OCI-LY1 (cell line): Measurements from ENCODE around the gene RAF1.

Experiments
- H2AFZ ChIP-seq: fragments of 200-600 bp; sonication (generic), shearing (Covaris generic); 2 replicates; pipeline ENCODE4 v1.6.0; 2014; ENCODE audit warnings: antibody characterized with exemption, mild to moderate bottlenecking, low read length
- H3F3A ChIP-seq: fragments of 200-600 bp; sonication (generic), shearing (Covaris generic); 2 replicates; pipeline ENCODE4 v1.6.0; 2014; ENCODE audit warnings: mild to moderate bottlenecking, antibody characterized with exemption, low read length, moderate library complexity; ENCODE audit not compliant: insufficient read depth
- H3K27ac ChIP-seq: fragments of 200-600 bp; sonication (generic); 2 replicates; pipeline ENCODE4 v1.5.1; 2014; ENCODE audit warnings: low read length, mixed run types, mild to moderate bottlenecking, low read depth; ENCODE audit not compliant: poor library complexity, severe bottlenecking
- H3K27me3 ChIP-seq: fragments of 200-600 bp; sonication (generic); 2 replicates; pipeline ENCODE4 v1.6.0; 2014; ENCODE audit warnings: antibody characterized with exemption, mild to moderate bottlenecking, low read length, moderate library complexity; ENCODE audit not compliant: insufficient read depth
- H3K36me3 ChIP-seq: fragments of 200-600 bp; sonication (generic); 2 replicates; pipeline ENCODE4 v1.6.1; 2014; ENCODE audit warnings: mild to moderate bottlenecking, antibody characterized with exemption, low read length, moderate library complexity, mixed read lengths; ENCODE audit not compliant: insufficient read depth
- H3K4me1 ChIP-seq: fragments of 200-600 bp; sonication (generic); 2 replicates; pipeline ENCODE4 v1.5.1; 2014; ENCODE audit warnings: mild to moderate bottlenecking, low read length, moderate library complexity; ENCODE audit not compliant: insufficient read depth, severe bottlenecking
- H3K4me2 ChIP-seq: fragments of 200-600 bp; sonication (generic), shearing (Covaris generic); 2 replicates; pipeline ENCODE4 v1.6.1; 2014; ENCODE audit warnings: low read length
- H3K4me3 ChIP-seq: fragments of 200-600 bp; sonication (generic); 2 replicates; pipeline ENCODE4 v1.5.1; 2014; ENCODE audit warnings: low read length, low read depth, mild to moderate bottlenecking, mixed read lengths; ENCODE audit not compliant: poor library complexity, severe bottlenecking
- H3K79me2 ChIP-seq: fragments of 200-600 bp; shearing (Covaris generic); 2 replicates; pipeline ENCODE4 v1.6.1; 2016; ENCODE audit warnings: mixed run types, low read length, mixed read lengths; ENCODE audit not compliant: insufficient read depth
- H3K9ac ChIP-seq: fragments of 200-600 bp; sonication (generic), shearing (Covaris generic); 2 replicates; pipeline ENCODE4 v1.6.1; 2014; ENCODE audit warnings: mild to moderate bottlenecking, low read length, mixed read lengths
- H3K9me2 ChIP-seq: fragments of 200-600 bp; sonication (generic), shearing (Covaris generic); 2 replicates; pipeline ENCODE4 v1.6.1; 2014; ENCODE audit warnings: low read depth, mild to moderate bottlenecking, low read length, mixed read lengths
- H3K9me3 ChIP-seq: fragments of 200-600 bp; shearing (Covaris generic); 2 replicates; pipeline ENCODE4 v1.6.1; 2014; ENCODE audit warnings: low read length, mixed read lengths
- H4K20me1 ChIP-seq: fragments of 200-600 bp; sonication (generic), shearing (Covaris generic); 2 replicates; pipeline ENCODE4 v1.6.0; 2016; ENCODE audit warnings: mild to moderate bottlenecking, low read length; ENCODE audit not compliant: insufficient read depth
- EZH2 ChIP-seq: fragments of 200-600 bp; sonication (generic), shearing (Covaris generic); IDR thresholded peaks from 2 replicates; pipeline ENCODE4 v1.8.0; 2017; ENCODE audit warnings: borderline replicate concordance, mixed run types, mild to moderate bottlenecking, antibody characterized with exemption, low read length, moderate library complexity, mixed read lengths
- TF ChIP-seq, protein P1 (sequence below): fragments of 200-600 bp; sonication (generic), shearing (Covaris generic); IDR thresholded peaks from 2 replicates; pipeline ENCODE4 v1.5.1; 2017; ENCODE audit warnings: mild to moderate bottlenecking, antibody characterized with exemption, low read length, moderate library complexity, mixed read lengths

Gene RAF1

DNA sequence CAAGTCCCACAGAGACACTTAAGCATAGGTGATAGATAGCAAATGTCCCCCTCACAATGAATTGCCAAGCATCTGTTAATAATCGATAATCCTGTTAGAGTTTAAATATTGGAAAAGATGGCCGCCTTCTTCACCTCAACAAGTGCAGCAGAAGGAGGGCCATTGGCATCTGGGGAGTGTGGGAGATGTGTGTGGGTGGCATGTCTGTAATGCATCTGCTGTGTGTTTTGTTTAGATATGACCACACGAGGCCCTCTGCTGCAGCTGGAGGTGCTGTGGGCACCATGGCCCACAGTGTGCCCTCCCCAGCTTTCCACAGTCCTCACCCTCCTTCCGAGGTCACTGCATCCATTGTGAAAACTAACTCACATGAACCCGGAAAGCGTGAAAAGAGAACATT lies 94.1 kb downstream of the RAF1 start:
- H3K9me3 ChIP-seq, result peaks cover 3% of the 10 kb centered on the region; the same call in 1 of the 2 replicates
- H3K4me3 ChIP-seq, result no peak overlapping the region
- H3K4me1 ChIP-seq, result peaks cover 6% of the 10 kb centered on the region
- H4K20me1 ChIP-seq, result no peaks in the 10 kb centered on the region
- no peak overlapping the region for H3K4me2 ChIP-seq
- H3K79me2 ChIP-seq, result peaks cover 30% of the 10 kb centered on the region
- no peaks in the 10 kb centered on the region for H3F3A ChIP-seq
- no peak for TF ChIP-seq EZH2
- TF ChIP-seq, protein P1, sequence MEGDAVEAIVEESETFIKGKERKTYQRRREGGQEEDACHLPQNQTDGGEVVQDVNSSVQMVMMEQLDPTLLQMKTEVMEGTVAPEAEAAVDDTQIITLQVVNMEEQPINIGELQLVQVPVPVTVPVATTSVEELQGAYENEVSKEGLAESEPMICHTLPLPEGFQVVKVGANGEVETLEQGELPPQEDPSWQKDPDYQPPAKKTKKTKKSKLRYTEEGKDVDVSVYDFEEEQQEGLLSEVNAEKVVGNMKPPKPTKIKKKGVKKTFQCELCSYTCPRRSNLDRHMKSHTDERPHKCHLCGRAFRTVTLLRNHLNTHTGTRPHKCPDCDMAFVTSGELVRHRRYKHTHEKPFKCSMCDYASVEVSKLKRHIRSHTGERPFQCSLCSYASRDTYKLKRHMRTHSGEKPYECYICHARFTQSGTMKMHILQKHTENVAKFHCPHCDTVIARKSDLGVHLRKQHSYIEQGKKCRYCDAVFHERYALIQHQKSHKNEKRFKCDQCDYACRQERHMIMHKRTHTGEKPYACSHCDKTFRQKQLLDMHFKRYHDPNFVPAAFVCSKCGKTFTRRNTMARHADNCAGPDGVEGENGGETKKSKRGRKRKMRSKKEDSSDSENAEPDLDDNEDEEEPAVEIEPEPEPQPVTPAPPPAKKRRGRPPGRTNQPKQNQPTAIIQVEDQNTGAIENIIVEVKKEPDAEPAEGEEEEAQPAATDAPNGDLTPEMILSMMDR, result no peak
- peaks cover 61% of the 10 kb centered on the region for H3K36me3 ChIP-seq
- H3K9me2 ChIP-seq, result no peaks in the 10 kb centered on the region
- H2AFZ ChIP-seq, result no peak overlapping the region
- H3K9ac ChIP-seq, result no peak overlapping the region
- no peaks in the 10 kb centered on the region for H3K27me3 ChIP-seq
- H3K27ac ChIP-seq, result no peak overlapping the region

DNA sequence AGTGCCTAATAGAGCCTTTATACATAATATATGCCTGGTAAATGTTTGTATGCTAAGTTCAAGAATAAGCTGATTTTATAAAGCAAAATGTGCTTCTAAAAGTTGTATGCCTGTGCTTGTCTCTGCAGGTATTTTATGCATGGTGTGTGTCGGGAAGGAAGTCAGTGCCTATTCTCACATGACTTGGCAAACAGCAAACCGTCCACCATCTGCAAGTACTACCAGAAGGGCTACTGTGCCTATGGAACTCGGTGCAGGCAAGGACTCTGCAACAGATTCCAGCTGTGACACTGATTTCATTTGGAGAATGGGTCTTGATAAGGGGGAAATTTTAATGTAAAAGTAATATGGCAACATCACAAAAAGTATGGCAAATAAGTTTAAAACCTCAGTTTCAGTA lies 95.2 kb downstream of the RAF1 start:
- H3K79me2 ChIP-seq, result peaks cover 38% of the 10 kb centered on the region
- peaks cover 3% of the 10 kb centered on the region; the same call in 1 of the 2 replicates for H3K9me3 ChIP-seq
- no peak overlapping the region for H3K4me2 ChIP-seq
- H3K9me2 ChIP-seq, result no peaks in the 10 kb centered on the region
- no peak for TF ChIP-seq EZH2
- TF ChIP-seq, protein P1, result no peak
- H3K9ac ChIP-seq, result no peak overlapping the region
- no peaks in the 10 kb centered on the region for H3K27me3 ChIP-seq
- no peak overlapping the region for H3K4me3 ChIP-seq
- peaks cover 6% of the 10 kb centered on the region for H3K4me1 ChIP-seq
- H3K27ac ChIP-seq, result no peak overlapping the region
- no peaks in the 10 kb centered on the region for H3F3A ChIP-seq
- H3K36me3 ChIP-seq, result peaks cover 50% of the 10 kb centered on the region
- H4K20me1 ChIP-seq, result no peaks in the 10 kb centered on the region
- no peak overlapping the region for H2AFZ ChIP-seq

DNA sequence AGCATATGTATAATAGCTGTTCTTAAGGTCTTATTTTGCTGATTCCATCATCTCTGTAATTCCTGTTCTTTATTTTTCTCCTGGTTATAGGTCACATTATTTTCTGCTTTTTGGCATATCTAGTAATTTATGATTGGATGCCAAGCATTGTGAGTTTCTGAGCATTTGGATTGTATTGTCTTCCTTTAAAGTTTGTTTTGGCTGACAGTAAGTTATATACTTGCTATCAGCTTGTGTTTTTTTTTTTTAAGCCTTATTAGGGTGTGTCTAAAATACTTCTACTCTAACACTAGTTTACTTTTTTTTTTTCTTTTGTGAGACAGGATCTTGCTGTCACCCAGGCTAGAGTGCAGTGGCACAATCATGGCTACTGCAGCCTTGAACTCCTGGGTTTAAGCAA lies 96.9 kb downstream of the RAF1 start:
- peaks cover 6% of the 10 kb centered on the region for H3K4me1 ChIP-seq
- no peaks in the 10 kb centered on the region for H3K27me3 ChIP-seq
- no peaks in the 10 kb centered on the region for H4K20me1 ChIP-seq
- H3K9me2 ChIP-seq, result no peaks in the 10 kb centered on the region
- H3K9me3 ChIP-seq, result peaks cover 3% of the 10 kb centered on the region; the same call in 1 of the 2 replicates
- peaks cover 37% of the 10 kb centered on the region for H3K36me3 ChIP-seq
- H3F3A ChIP-seq, result no peaks in the 10 kb centered on the region
- no peak overlapping the region for H3K4me3 ChIP-seq
- no peak overlapping the region for H3K9ac ChIP-seq
- H2AFZ ChIP-seq, result no peak overlapping the region
- peaks cover 43% of the 10 kb centered on the region for H3K79me2 ChIP-seq
- H3K27ac ChIP-seq, result no peak overlapping the region
- TF ChIP-seq EZH2, result no peak
- TF ChIP-seq, protein P1, result no peak
- no peak overlapping the region for H3K4me2 ChIP-seq
